Measurements from ENCODE around the gene KCNG1. TPM values are rescaled to one million over a fixed set of nuclear protein-coding genes. Genes with fewer than 3 reads are reported as not detected.
A peak's percentile ranks its signal among the peaks of the same experiment; 100 is the strongest.
"Not testable (repeated sequence)": the region's sequence is repeated elsewhere in the genome, so short reads cannot be mapped to it uniquely, and the experiment has no call there.

The KCNG1 gene
- total and polyA plus RNA-seq, 8 donors, result 0.19 to 11.9 (median 2.7) TPM; not detected in 4

DNA sequence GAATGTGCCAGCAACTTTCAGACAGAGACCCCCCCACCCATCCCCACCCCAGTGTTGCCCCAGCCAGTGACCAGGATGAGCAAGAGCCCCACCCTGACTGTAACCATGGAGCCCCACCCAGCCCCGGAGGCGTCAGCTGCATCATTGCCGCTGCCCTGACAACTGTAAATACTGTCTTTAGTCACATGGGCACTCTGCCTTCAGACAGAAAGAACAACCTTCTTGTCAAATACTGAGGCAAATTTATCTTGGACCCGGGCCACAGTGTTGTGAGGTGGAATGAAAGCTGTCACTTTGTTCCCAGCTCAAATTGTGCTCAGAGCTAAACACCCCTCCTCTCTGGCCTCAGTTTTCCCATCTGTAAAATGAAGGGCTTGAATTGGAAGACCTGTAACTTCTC is 40.5 kb downstream of the KCNG1 start:
- peaks cover 0 to 14% (median 13%) of the 10 kb centered on the region in 4 donors for H3K4me1 ChIP-seq
- DNase-seq, result peak; percentile 60 to 81
- TF ChIP-seq EP300 (IDR thresholded peaks at IDR 0.05), result no peak
- TF ChIP-seq POLR2A (IDR thresholded peaks at IDR 0.05), result no peak
- TF ChIP-seq POLR2AphosphoS5 (IDR thresholded peaks at IDR 0.05), result no peak
- no peak for TF ChIP-seq CTCF (IDR thresholded peaks at IDR 0.05)
- no peaks in the 10 kb centered on the region for H3K9me3 ChIP-seq
- H3K27me3 ChIP-seq, result peaks cover 0 to 77% (median 4%) of the 10 kb centered on the region in 3 donors
- intact Hi-C loops (cut with DNase I; ENCODE audit: low total_unique reads), result no loop called here
- 8 to 25% (median 14%) methylated on average over 1 to 4 of the region's 4 CpGs for WGBS, 5 donors
- no peak overlapping the region for H3K27ac ChIP-seq
- H3K4me3 ChIP-seq, result no peak overlapping the region
- no peaks in the 10 kb centered on the region for H3K36me3 ChIP-seq

DNA sequence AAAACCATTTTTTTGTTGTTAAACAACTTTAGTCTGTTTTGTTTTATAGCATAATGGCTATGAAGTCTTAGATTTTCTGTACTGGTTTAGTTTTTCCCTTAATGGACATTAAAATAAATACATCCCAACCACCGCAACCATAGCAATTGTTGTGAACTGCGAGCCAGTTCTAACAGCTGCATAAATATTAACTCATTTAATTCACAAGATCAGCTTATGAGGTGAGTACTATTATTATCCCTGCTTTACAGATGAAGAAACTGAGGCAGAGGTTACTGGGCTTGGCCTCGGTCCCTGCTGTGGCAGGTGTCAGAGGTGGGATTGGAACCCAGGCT is 41.2 kb downstream of the KCNG1 start:
- Histone ChIP-seq H3K27me3 (peaks cover 0 to 82% (median 4%) of the 10 kb centered on the region in 3 donors), H3K36me3 (no peaks in the 10 kb centered on the region), H3K4me1 (peaks cover 0 to 14% (median 13%) of the 10 kb centered on the region in 4 donors), H3K4me3 (no peak overlapping the region), H3K27ac (no peak overlapping the region), H3K9me3 (no peaks in the 10 kb centered on the region)
- WGBS, 5 donors, result 79 to 88% (median 83%) methylated on average over 3 of the region's 3 CpGs
- intact Hi-C loops (cut with DNase I; ENCODE audit: low total_unique reads), result no loop called here
- DNase-seq, result no peak
- TF ChIP-seq CTCF (IDR thresholded peaks at IDR 0.05) (no peak), EP300 (IDR thresholded peaks at IDR 0.05) (no peak), POLR2A (IDR thresholded peaks at IDR 0.05) (no peak), POLR2AphosphoS5 (IDR thresholded peaks at IDR 0.05) (no peak)

- 45 to 58% (median 51%) methylated on average over 24 to 26 of the region's 26 CpGs for WGBS, 5 donors
- Histone ChIP-seq H3K27ac (no peak overlapping the region), H3K27me3 (peaks cover 0 to 82% (median 4%) of the 10 kb centered on the region in 3 donors), H3K9me3 (no peaks in the 10 kb centered on the region), H3K4me3 (no peak overlapping the region), H3K4me1 (peaks cover 0 to 14% (median 13%) of the 10 kb centered on the region in 4 donors), H3K36me3 (no peaks in the 10 kb centered on the region)
- TF ChIP-seq CTCF (IDR thresholded peaks at IDR 0.05) (peak in 5 of 7 experiments; percentile 22 to 80 (median 69)), POLR2AphosphoS5 (IDR thresholded peaks at IDR 0.05) (no peak), POLR2A (IDR thresholded peaks at IDR 0.05) (no peak), EP300 (IDR thresholded peaks at IDR 0.05) (no peak)
- peak; percentile 51 to 82 for DNase-seq
- intact Hi-C loops (cut with DNase I; ENCODE audit: low total_unique reads), result no loop called here
Observed at GRCh38 chr20:50980851-50981713, 41.8 kb downstream of the KCNG1 start.

GRCh38 chr20:50980071-50980681 is 42.7 kb downstream of the KCNG1 start:
- H3K9me3 ChIP-seq, result no peaks in the 10 kb centered on the region
- no peak overlapping the region for H3K4me3 ChIP-seq
- DNase-seq, result no peak
- peaks cover 0 to 14% (median 13%) of the 10 kb centered on the region in 4 donors for H3K4me1 ChIP-seq
- no peaks in the 10 kb centered on the region for H3K36me3 ChIP-seq
- WGBS, 5 donors, result 46 to 65% (median 61%) methylated on average over 8 of the region's 8 CpGs
- TF ChIP-seq CTCF (IDR thresholded peaks at IDR 0.05) (no peak), POLR2AphosphoS5 (IDR thresholded peaks at IDR 0.05) (peak in 1 of 3 donors; percentile 58), POLR2A (IDR thresholded peaks at IDR 0.05) (no peak), EP300 (IDR thresholded peaks at IDR 0.05) (no peak)
- H3K27ac ChIP-seq, result no peak overlapping the region
- peaks cover 0 to 80% (median 4%) of the 10 kb centered on the region in 3 donors for H3K27me3 ChIP-seq
- intact Hi-C loops (cut with DNase I; ENCODE audit: low total_unique reads), result no loop called here

DNA sequence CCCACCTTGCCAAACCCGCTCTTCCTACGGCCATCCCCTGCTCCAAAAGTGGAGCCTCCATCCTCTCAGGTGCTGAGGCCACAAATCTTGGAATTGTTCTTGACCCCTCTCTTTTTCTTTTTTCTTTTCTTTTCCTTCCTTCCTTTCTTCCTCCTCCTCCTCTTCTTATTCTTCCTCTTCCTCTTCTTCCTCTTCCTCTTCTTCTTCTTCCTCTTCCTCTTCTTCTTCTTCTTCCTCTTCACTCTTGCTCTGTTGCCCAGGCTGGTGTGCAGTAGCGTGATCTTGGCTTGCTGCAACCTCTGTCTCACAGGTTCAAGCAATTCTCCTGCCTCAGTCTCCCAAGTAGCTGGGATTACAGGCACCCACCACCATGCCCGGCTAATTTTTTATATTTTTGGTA is 44.4 kb downstream of the KCNG1 start:
- DNase-seq; H3K36me3 ChIP-seq; H3K27ac ChIP-seq; intact Hi-C loops (cut with DNase I; ENCODE audit: low total_unique reads); H3K9me3 ChIP-seq; H3K4me3 ChIP-seq: not testable (repeated sequence)
- H3K27me3 ChIP-seq, result peaks cover 0 to 67% (median 4%) of the 10 kb centered on the region in 3 donors
- WGBS, 5 donors, result 86 to 95% (median 88%) methylated on average over 4 of the region's 4 CpGs
- H3K4me1 ChIP-seq, result peaks cover 0 to 14% (median 13%) of the 10 kb centered on the region in 4 donors

Measured in stomach (tissue), 9 donors.